Colonic mucosa (tissue), 4 donors: Measurements from ENCODE around the gene ZNF234. TPM values are rescaled to one million over a fixed set of nuclear protein-coding genes. Genes with fewer than 3 reads are reported as not detected.
A peak's percentile ranks its signal among the peaks of the same experiment; 100 is the strongest.
"Not testable (repeated sequence)": the region's sequence is repeated elsewhere in the genome, so short reads cannot be mapped to it uniquely, and the experiment has no call there.

Source experiments
- DNase-seq: peaks from one replicate; pipeline ENCODE4 v3.0.0-alpha.2; 2020
- H3K27ac ChIP-seq: fragments of 200-600 bp; one replicate; pipeline ENCODE4 v1.8.0; 2021
- H3K27me3 ChIP-seq: fragments of 200-600 bp; one replicate; pipeline ENCODE4 v1.8.0; 2021
- H3K36me3 ChIP-seq: fragments of 200-600 bp; one replicate; pipeline ENCODE4 v1.8.0; 2021
- H3K4me1 ChIP-seq: fragments of 200-600 bp; one replicate; pipeline ENCODE4 v1.8.0; 2021; ENCODE audit warnings: mild to moderate bottlenecking
- H3K4me3 ChIP-seq: fragments of 200-600 bp; one replicate; pipeline ENCODE4 v1.8.0; 2021
- H3K9ac ChIP-seq, 2 donors: one replicate each; pipeline ENCODE4 v1.7.0; 2013; ENCODE audit warnings: control low read depth in 2 of 2, low read depth in 2 of 2, low read length in 2 of 2
- H3K9me3 ChIP-seq: fragments of 200-600 bp; one replicate; pipeline ENCODE4 v1.8.0; 2021
- CTCF ChIP-seq: fragments of 200-600 bp; IDR thresholded peaks from one replicate; pipeline ENCODE4 v1.8.0; 2022; ENCODE audit warnings: antibody characterized with exemption, mild to moderate bottlenecking
- intact Hi-C: fragments of 100-400 bp; cut with DNase I; formaldehyde crosslinking; loops from one replicate; pipeline ENCODE4 v1.14.1; 2022
- total RNA-seq, 2 donors: library from RNA; stranded (reverse); fragmentation: NEBNext Ultra II Directional in 1 of 2; extraction: Animal tissue kit (Norgen Biotek cat#: 25700) in 1 of 2; gene quantifications; one replicate each; pipeline ENCODE4 v1.2.1, GENCODE V29; 2021
- donor health status: healthy.
- donor health status: DM: no; HTN: no; CAD: no.
- donor health status: DM: no; HTN: no; CAD: no.

ZNF234 gene
- total RNA-seq, 2 donors from 2014 or later, result 6.3 to 7.5 TPM

GRCh38 chr19:44163789-44164188 lies 22.4 kb downstream of the ZNF234 start:
- Histone ChIP-seq H3K36me3 (no peaks in the 10 kb centered on the region), H3K27me3 (no peaks in the 10 kb centered on the region), H3K9me3 (peaks cover 2% of the 10 kb centered on the region), H3K4me1 (peaks cover 4% of the 10 kb centered on the region), H3K9ac (no peak overlapping the region), H3K4me3 (no peak overlapping the region), H3K27ac (no peak overlapping the region)
- DNase-seq, result no peak
- no peak for TF ChIP-seq CTCF
- intact Hi-C loops, result loop anchor here (10.0 kb wide), 1 partner anchor 51 kb away; the partner anchor contains the start of gene ZNF227

GRCh38 chr19:44164327-44164672 lies 22.9 kb downstream of the ZNF234 start:
- intact Hi-C loops, result loop anchor here (10.0 kb wide), 1 partner anchor 51 kb away; the partner anchor contains the start of gene ZNF227
- DNase-seq, result peak; percentile 18
- H3K9ac ChIP-seq, result no peak overlapping the region
- peaks cover 4% of the 10 kb centered on the region for H3K4me1 ChIP-seq
- no peak for TF ChIP-seq CTCF
- H3K4me3 ChIP-seq, result peak overlapping the region; percentile 66
- H3K36me3 ChIP-seq, result no peaks in the 10 kb centered on the region
- H3K27ac ChIP-seq, result peak overlapping the region; percentile 76
- H3K9me3 ChIP-seq, result no peaks in the 10 kb centered on the region
- no peaks in the 10 kb centered on the region for H3K27me3 ChIP-seq

- Histone ChIP-seq H3K27ac (peak within 1 kb of the TSS; percentile 76), H3K9me3 (no peaks in the 10 kb centered on the region), H3K36me3 (peaks cover 4% of the 10 kb centered on the region), H3K4me1 (peaks cover 4% of the 10 kb centered on the region), H3K9ac (peak within 1 kb of the TSS; percentile 70 to 75), H3K27me3 (no peaks in the 10 kb centered on the region), H3K4me3 (peak within 1 kb of the TSS; percentile 66)
- no peak for TF ChIP-seq CTCF
- intact Hi-C loops, result loop anchor here (10.0 kb wide), 1 partner anchor 50 kb away; the partner anchor contains the start of gene ZNF227
- DNase-seq, result peak; percentile 93
Observed at GRCh38 chr19:44164673-44165512, 23.5 kb downstream of the ZNF234 start, which contains the start of gene ZNF226. Gene ZNF226 (plus strand): TSS chr19:44165100. CDS start chr19:44170081, 4,981 bp downstream.

- H3K4me1 ChIP-seq, DNase-seq, H3K27me3 ChIP-seq, H3K9me3 ChIP-seq, H3K27ac ChIP-seq, H3K4me3 ChIP-seq, H3K9ac ChIP-seq, intact Hi-C loops: not testable (repeated sequence)
- H3K36me3 ChIP-seq, result peaks cover 54% of the 10 kb centered on the region
Observed at GRCh38 chr19:44170660-44171059, 29.3 kb downstream of the ZNF234 start.

- H3K4me3 ChIP-seq, result no peak overlapping the region
- H3K9me3 ChIP-seq, result no peaks in the 10 kb centered on the region
- no peaks in the 10 kb centered on the region for H3K4me1 ChIP-seq
- H3K27ac ChIP-seq, result no peak overlapping the region
- H3K36me3 ChIP-seq, result peaks cover 46% of the 10 kb centered on the region
- DNase-seq, result no peak
- TF ChIP-seq CTCF, result no peak
- intact Hi-C loops, result no loop called here
- H3K9ac ChIP-seq, result no peak overlapping the region
- H3K27me3 ChIP-seq, result no peaks in the 10 kb centered on the region
Observed at GRCh38 chr19:44176590-44176989, 35.2 kb downstream of the ZNF234 start.

- no peak for DNase-seq
- H3K9me3 ChIP-seq, result peaks cover 1% of the 10 kb centered on the region
- no peak overlapping the region for H3K27ac ChIP-seq
- H3K9ac ChIP-seq, result no peak overlapping the region
- peaks cover 7% of the 10 kb centered on the region for H3K36me3 ChIP-seq
- intact Hi-C loops, result no loop called here
- no peaks in the 10 kb centered on the region for H3K4me1 ChIP-seq
- no peak overlapping the region for H3K4me3 ChIP-seq
- no peak for TF ChIP-seq CTCF
- H3K27me3 ChIP-seq, result no peaks in the 10 kb centered on the region
Observed at GRCh38 chr19:44180968-44181367, 39.6 kb downstream of the ZNF234 start.
